ENCODE measurements around the gene CETP.
A peak's percentile ranks its signal among the peaks of the same experiment; 100 is the strongest.
"Not testable (repeated sequence)": the region's sequence is repeated elsewhere in the genome, so short reads cannot be mapped to it uniquely, and the experiment has no call there.

CETP gene

DNA sequence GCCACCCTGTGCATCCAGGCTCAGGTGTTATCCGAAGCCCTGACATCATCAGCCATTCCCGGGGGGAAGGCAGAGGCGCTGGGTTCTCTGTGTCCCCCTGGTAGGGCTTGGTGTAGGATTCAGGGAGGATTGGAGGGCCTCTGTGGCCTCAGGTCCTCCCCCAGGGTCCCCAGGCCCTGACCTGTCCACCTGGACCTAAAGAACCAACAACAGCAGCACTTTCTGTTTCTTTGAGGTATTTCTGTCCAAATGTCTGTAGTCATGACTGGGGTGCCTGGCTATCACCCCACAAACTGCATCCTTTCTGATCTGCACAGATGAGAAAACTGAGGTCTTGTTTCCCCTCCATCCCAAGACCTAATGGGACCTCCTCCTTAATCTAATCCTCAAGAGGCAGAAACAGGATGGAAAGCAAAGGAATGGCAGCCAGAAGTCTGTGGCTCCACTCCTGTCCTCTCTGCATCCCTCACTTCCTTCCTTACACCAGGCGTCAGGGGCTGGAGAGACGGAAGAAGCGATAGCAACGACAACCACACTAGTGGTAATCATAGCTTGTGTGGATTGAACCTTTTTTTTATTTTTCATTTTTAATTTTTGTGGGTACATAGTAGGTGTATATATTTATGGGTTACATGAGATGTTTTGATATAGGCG is 39.4 kb downstream of the CETP start:
- TF ChIP-seq, protein P1, sequence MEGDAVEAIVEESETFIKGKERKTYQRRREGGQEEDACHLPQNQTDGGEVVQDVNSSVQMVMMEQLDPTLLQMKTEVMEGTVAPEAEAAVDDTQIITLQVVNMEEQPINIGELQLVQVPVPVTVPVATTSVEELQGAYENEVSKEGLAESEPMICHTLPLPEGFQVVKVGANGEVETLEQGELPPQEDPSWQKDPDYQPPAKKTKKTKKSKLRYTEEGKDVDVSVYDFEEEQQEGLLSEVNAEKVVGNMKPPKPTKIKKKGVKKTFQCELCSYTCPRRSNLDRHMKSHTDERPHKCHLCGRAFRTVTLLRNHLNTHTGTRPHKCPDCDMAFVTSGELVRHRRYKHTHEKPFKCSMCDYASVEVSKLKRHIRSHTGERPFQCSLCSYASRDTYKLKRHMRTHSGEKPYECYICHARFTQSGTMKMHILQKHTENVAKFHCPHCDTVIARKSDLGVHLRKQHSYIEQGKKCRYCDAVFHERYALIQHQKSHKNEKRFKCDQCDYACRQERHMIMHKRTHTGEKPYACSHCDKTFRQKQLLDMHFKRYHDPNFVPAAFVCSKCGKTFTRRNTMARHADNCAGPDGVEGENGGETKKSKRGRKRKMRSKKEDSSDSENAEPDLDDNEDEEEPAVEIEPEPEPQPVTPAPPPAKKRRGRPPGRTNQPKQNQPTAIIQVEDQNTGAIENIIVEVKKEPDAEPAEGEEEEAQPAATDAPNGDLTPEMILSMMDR (conservative IDR thresholded peaks at IDR 0.05; ENCODE audit: low read depth), result no peak
- POLR2A ChIA-PET (ENCODE audit: low non-redundant PET), result no interaction called here
- no peak for DNase-seq (ENCODE audit: low spot score)
- CTCF ChIA-PET, result no interaction called here
- peak overlapping the region; percentile 51 for H3K27ac ChIP-seq

DNA sequence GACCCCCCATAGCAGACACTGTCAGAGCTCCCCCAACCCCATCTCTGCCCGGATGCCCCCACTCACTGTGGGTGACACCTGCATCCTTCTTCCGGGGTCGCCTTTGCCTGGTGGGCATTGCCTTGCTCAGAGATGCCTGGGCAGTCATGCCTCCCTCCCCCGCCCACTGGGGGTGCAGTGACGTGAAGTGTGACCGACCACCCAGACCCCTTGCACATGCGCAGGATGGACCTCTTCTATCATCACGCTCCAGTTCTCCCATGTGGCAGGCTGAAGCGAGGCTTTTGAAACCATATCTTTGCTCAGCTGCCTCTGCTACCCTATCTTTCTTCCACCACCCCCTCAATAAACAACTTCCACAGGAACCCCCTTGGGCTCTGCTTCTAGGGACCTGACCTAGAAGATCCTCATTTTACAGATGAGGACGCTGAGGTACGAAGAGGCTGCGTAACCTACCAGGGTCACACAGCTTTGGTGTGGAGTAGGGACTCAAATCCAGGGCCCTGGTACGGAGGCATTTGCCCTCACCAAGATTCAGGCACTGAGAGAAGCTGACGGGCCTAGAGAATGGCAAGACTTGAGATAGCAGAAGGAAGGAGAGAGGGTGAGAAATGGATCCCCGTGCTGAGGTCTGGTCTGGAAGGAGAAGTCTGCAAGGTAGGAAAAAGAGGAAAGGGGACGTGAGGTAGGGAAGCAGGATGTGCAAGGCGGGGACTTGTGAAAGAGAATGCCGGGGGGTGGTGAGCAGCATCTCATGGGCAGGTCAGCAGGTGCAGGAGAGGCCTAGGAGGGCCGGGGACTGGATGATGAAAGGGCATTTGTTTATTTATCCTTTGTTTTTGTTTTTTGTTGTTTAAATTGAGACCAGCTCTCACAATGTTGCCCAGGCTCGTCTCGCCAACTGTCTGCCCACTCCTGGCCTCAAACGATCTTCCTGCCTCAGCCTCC is 42.0 kb downstream of the CETP start:
- TF ChIP-seq, protein P1 (conservative IDR thresholded peaks at IDR 0.05; ENCODE audit: low read depth), result no peak
- ChIA-PET CTCF (interaction anchor here (0.6 kb wide), 1 partner anchor 16 kb away, joined by 4 read pairs; no protein-coding TSS in a partner anchor), POLR2A (ENCODE audit: low non-redundant PET) (no interaction called here)
- no peak overlapping the region for H3K27ac ChIP-seq
- no peak for DNase-seq (ENCODE audit: low spot score)

DNA sequence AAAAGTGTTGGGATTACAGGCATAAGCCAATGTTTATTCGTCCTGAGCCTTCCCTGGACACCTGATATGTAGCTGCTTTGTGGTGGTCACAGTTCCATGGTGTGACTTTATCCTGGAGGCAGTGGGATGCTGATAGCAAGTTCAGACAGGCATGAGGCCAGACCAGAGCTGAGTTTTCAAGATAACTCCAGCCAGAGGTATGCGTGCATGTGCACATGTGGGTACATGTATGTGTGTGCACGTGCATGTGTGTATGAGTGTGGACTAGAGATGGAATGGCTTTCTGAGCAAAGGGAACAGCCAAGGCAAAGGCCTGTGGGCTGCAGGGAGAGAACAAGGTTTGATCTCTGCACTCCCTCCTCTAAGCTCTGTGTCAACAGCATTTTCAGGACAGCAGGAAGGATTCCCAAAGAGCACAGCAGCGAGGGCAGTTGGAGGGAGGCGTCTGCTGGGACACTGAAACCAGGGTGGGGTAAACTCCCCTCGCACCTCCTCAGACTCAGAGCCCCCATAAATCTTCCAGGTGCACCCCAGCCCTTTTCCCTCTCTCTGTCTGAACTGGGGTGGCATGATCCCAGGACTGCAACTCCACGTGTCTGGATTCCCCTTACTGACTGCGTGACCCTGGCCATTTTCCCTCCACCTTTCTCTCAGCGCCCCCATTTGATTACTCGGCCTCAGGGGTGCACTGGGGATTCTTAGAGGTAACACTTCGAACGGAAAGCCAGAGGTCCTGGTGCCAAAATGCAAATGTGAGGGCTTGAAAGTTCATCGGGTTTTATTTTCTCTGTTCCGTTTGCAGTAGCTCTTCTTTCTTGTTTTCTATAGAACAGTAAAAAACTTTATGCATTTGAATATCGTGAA is 42.9 kb downstream of the CETP start:
- TF ChIP-seq, protein P1 (conservative IDR thresholded peaks at IDR 0.05; ENCODE audit: low read depth), result no peak
- no peak for DNase-seq (ENCODE audit: low spot score)
- H3K27ac ChIP-seq, result no peak overlapping the region
- ChIA-PET CTCF (interaction anchor here (0.6 to 0.7 kb wide), 2 partner anchors 113 to 244 kb away, joined by 3 read pairs; no protein-coding TSS in a partner anchor), POLR2A (ENCODE audit: low non-redundant PET) (no interaction called here)

DNA sequence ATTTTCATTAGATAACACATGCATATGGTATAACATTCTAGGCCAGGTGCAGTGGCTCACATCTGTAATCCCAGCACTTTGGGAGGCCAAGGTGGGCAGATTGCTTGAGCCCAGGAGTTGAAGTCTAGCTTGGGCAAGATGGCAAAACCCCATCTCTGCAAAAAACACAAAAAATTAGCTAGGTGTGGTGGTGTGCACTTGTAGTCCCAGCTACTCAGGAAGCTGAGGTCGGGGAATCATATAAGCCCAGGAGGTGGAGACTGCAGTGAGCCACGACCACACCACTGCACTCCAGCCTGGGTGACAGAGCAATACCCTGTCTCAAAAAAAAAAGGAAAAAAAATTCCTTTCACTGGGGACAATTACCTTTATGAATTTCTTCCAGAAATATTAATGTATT is 43.8 kb downstream of the CETP start:
- CTCF ChIA-PET, result interaction anchor here (0.6 to 0.7 kb wide), 2 partner anchors 114 to 243 kb away, joined by 3 read pairs; no protein-coding TSS in a partner anchor
- H3K27ac ChIP-seq; POLR2A ChIA-PET (ENCODE audit: low non-redundant PET); DNase-seq (ENCODE audit: low spot score): not testable (repeated sequence)

DNA sequence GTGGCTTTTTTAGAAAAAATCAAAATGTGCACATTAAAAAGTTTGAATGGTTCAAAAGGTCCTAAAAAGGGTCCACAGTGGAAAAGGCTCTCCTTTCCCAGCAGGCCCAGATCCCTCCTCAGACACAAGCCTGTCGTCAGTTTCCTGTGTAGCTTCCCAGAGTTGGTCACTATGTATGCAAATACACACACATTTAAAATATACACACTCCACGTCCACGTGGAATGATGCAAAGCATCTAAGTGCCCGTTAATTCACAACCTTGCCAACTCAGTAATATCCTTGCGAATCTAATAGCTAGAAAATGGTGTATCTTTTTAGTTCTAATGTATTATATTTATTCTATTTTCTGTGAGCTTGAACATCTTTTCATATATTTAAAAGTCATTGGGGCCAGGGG is 45.3 kb downstream of the CETP start:
- DNase-seq (ENCODE audit: low spot score), result no peak

DNA sequence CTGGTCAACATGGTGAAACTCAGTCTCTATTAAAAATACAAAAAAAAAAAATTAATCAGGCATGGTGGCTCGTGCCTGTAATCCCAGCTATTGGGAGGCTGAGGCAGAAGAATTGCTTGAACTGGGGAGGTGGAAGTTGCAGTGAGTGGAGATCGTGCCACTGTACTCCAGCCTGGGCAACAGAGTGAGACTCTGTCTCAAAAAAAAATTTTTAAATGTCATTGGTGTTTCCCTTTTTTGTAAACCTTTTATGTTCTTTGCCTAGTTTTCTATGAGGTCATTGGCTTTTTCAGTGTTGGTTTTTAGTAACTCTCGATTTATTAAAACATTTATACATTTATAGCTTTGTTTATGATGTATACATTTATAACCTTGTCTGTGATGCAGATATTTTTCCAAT is 45.8 kb downstream of the CETP start:
- ChIA-PET POLR2A (ENCODE audit: low non-redundant PET) (no interaction called here), CTCF (interaction anchor here (0.6 to 1.1 kb wide), 2 partner anchors 19 to 97 kb away, joined by 3 read pairs; no protein-coding TSS in a partner anchor)
- TF ChIP-seq, protein P1 (conservative IDR thresholded peaks at IDR 0.05; ENCODE audit: low read depth), result no peak

More for the DNA sequence above, 45.3 kb downstream of the CETP start:
- ChIA-PET CTCF (interaction anchor here (0.6 to 1.1 kb wide), 2 partner anchors 20 to 96 kb away, joined by 3 read pairs; no protein-coding TSS in a partner anchor), POLR2A (ENCODE audit: low non-redundant PET) (no interaction called here)
- H3K27ac ChIP-seq, result no peak overlapping the region
- TF ChIP-seq, protein P1 (conservative IDR thresholded peaks at IDR 0.05; ENCODE audit: low read depth), result no peak

More for the DNA sequence above, 45.8 kb downstream of the CETP start:
- no peak for DNase-seq (ENCODE audit: low spot score)
- no peak overlapping the region for H3K27ac ChIP-seq

Measured in RWPE1 (cell line).